Osteocyte (in vitro differentiated cells): ENCODE measurements around the gene AEBP1. TPM values are rescaled to one million over a fixed set of nuclear protein-coding genes. Genes with fewer than 3 reads are reported as not detected.
"Not testable (repeated sequence)": the region's sequence is repeated elsewhere in the genome, so short reads cannot be mapped to it uniquely, and the experiment has no call there.

ENCODE experiments used
- DNase-seq: peaks from one replicate; pipeline ENCODE4 v3.0.0; 2021; ENCODE audit warnings: mixed read lengths; ENCODE audit not compliant: unreplicated experiment; ENCODE audit errors: extremely low spot score
- H3K27ac Mint-ChIP-seq: one replicate; pipeline ENCODE4 v1.8.0; 2021; ENCODE audit warnings: mild to moderate bottlenecking, mixed read lengths; ENCODE audit not compliant: unreplicated experiment
- H3K27me3 Mint-ChIP-seq: one replicate; pipeline ENCODE4 v1.8.0; 2021; ENCODE audit warnings: mixed read lengths; ENCODE audit not compliant: unreplicated experiment
- H3K36me3 Mint-ChIP-seq: one replicate; pipeline ENCODE4 v1.8.0; 2021; ENCODE audit warnings: mixed read lengths; ENCODE audit not compliant: unreplicated experiment
- H3K4me1 Mint-ChIP-seq: one replicate; pipeline ENCODE4 v1.8.0; 2021; ENCODE audit warnings: mixed read lengths; ENCODE audit not compliant: unreplicated experiment
- H3K4me3 Mint-ChIP-seq: one replicate; pipeline ENCODE4 v1.8.0; 2021; ENCODE audit warnings: mild to moderate bottlenecking, moderate library complexity, mixed read lengths; ENCODE audit not compliant: unreplicated experiment
- H3K9me3 Mint-ChIP-seq: one replicate; pipeline ENCODE4 v1.8.0; 2021; ENCODE audit warnings: mixed read lengths; ENCODE audit not compliant: unreplicated experiment
- total RNA-seq: library from RNA; stranded (reverse); gene quantifications from 2 replicates; pipeline ENCODE4 v1.2.1, GENCODE V29; 2021
- TF ChIP-seq, protein P1 (sequence below): fragments of 200-600 bp; sonication (generic); IDR thresholded peaks from 2 replicates; pipeline ENCODE4 v1.5.0; 2021; ENCODE audit warnings: antibody characterized with exemption, mild to moderate bottlenecking, moderate library complexity

Gene AEBP1
- total RNA-seq, 1 donor from 2014 or later, result 781 TPM

DNA sequence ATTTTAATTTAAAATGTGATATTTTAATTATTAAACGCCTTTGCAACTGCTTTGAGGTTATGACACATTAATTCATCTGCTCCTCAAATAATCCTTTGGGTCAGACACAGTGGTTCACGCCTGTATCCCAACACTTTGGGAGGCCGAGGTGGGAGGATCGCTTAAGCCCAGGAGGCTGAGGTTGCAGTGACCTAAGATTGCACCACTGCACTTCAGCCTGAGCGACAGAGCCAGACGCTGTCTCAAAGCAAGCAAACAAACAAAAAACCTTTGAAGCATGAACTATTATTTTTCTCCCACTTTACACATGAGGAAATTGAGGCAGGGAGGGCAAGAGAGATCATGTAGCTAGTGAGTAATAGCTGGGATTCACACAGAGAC is 20.7 kb downstream of the AEBP1 start:
- peaks cover 16% of the 10 kb centered on the region for H3K4me1 Mint-ChIP-seq

GRCh38 chr7:44126574-44126973 is 22.4 kb downstream of the AEBP1 start:
- not testable (repeated sequence) for H3K36me3 Mint-ChIP-seq, H3K27me3 Mint-ChIP-seq, DNase-seq, H3K4me3 Mint-ChIP-seq, H3K27ac Mint-ChIP-seq
- H3K9me3 Mint-ChIP-seq, result peaks cover 12% of the 10 kb centered on the region
- peaks cover 16% of the 10 kb centered on the region for H3K4me1 Mint-ChIP-seq

More for the DNA sequence above, 20.7 kb downstream of the AEBP1 start:
- H3K9me3 Mint-ChIP-seq, result peaks cover 12% of the 10 kb centered on the region
- H3K27ac Mint-ChIP-seq, result no peak overlapping the region
- no peaks in the 10 kb centered on the region for H3K27me3 Mint-ChIP-seq
- peaks cover 8% of the 10 kb centered on the region for H3K36me3 Mint-ChIP-seq
- no peak overlapping the region for H3K4me3 Mint-ChIP-seq
- TF ChIP-seq, protein P1, sequence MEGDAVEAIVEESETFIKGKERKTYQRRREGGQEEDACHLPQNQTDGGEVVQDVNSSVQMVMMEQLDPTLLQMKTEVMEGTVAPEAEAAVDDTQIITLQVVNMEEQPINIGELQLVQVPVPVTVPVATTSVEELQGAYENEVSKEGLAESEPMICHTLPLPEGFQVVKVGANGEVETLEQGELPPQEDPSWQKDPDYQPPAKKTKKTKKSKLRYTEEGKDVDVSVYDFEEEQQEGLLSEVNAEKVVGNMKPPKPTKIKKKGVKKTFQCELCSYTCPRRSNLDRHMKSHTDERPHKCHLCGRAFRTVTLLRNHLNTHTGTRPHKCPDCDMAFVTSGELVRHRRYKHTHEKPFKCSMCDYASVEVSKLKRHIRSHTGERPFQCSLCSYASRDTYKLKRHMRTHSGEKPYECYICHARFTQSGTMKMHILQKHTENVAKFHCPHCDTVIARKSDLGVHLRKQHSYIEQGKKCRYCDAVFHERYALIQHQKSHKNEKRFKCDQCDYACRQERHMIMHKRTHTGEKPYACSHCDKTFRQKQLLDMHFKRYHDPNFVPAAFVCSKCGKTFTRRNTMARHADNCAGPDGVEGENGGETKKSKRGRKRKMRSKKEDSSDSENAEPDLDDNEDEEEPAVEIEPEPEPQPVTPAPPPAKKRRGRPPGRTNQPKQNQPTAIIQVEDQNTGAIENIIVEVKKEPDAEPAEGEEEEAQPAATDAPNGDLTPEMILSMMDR, result no peak
- DNase-seq, result no peak

GRCh38 chr7:44127161-44127560 is 23.0 kb downstream of the AEBP1 start:
- H3K27ac Mint-ChIP-seq, result no peak overlapping the region
- H3K4me1 Mint-ChIP-seq, result peaks cover 16% of the 10 kb centered on the region
- H3K27me3 Mint-ChIP-seq, result no peaks in the 10 kb centered on the region
- peaks cover 3% of the 10 kb centered on the region for H3K36me3 Mint-ChIP-seq
- TF ChIP-seq, protein P1, result no peak
- H3K4me3 Mint-ChIP-seq, result no peak overlapping the region
- peaks cover 12% of the 10 kb centered on the region for H3K9me3 Mint-ChIP-seq
- no peak for DNase-seq

GRCh38 chr7:44128721-44129582 is 24.8 kb downstream of the AEBP1 start:
- Mint-ChIP-seq H3K4me3 (no peak overlapping the region), H3K9me3 (peaks cover 12% of the 10 kb centered on the region), H3K36me3 (peaks cover 3% of the 10 kb centered on the region), H3K4me1 (peaks cover 7% of the 10 kb centered on the region), H3K27me3 (no peaks in the 10 kb centered on the region), H3K27ac (no peak overlapping the region)
- no peak for DNase-seq
- TF ChIP-seq, protein P1, result no peak

GRCh38 chr7:44131173-44132029 is 27.3 kb downstream of the AEBP1 start:
- H3K27me3 Mint-ChIP-seq, result peaks cover 3% of the 10 kb centered on the region
- no peak overlapping the region for H3K4me3 Mint-ChIP-seq
- peaks cover 3% of the 10 kb centered on the region for H3K36me3 Mint-ChIP-seq
- TF ChIP-seq, protein P1, result peak; percentile 20
- no peak overlapping the region for H3K27ac Mint-ChIP-seq
- H3K9me3 Mint-ChIP-seq, result peaks cover 12% of the 10 kb centered on the region
- no peak for DNase-seq
- peaks cover 4% of the 10 kb centered on the region for H3K4me1 Mint-ChIP-seq
